SK-N-MC (cell line): ENCODE data around the gene GRIK4.

ENCODE experiments used
- EZH2 ChIP-seq: fragments of 200-600 bp; sonication (generic); IDR thresholded peaks from one replicate; pipeline ENCODE4 v1.6.1; 2017; ENCODE audit warnings: antibody characterized with exemption
- FOXP2 ChIP-seq: optimal IDR thresholded peaks from 2 replicates; pipeline ENCODE3; 2011; ENCODE audit warnings: mild to moderate bottlenecking, moderate library complexity; ENCODE audit not compliant: insufficient read depth; ENCODE audit errors: extremely low read length, control extremely low read depth
- POLR2AphosphoS5 ChIP-seq: IDR thresholded peaks from 2 replicates; pipeline ENCODE4 v1.6.1; 2012; ENCODE audit warnings: mild to moderate bottlenecking, low read depth, low read length, borderline replicate concordance

- TF ChIP-seq POLR2AphosphoS5, result no peak
- TF ChIP-seq FOXP2, result no peak
- no peak for TF ChIP-seq EZH2
Measured at GRCh38 chr11:120510406-120511115, 987 bp upstream of the GRIK4 start.
